Vagina (tissue), 2 donors: ENCODE data around the gene DYDC2. TPM values are rescaled to one million over a fixed set of nuclear protein-coding genes. Genes with fewer than 3 reads are reported as not detected.

Experiments
- DNase-seq, 2 donors: peaks; one replicate each; pipeline ENCODE4 v3.0.0-alpha.2; 2017; ENCODE audit errors: extremely low spot score in 2 of 2
- H3K27ac ChIP-seq: fragments of 200-600 bp; sonication (generic); one replicate; pipeline ENCODE4 v1.5.1; 2019
- H3K27me3 ChIP-seq: fragments of 200-600 bp; sonication (generic); one replicate; pipeline ENCODE4 v1.5.1; 2019
- H3K36me3 ChIP-seq, 2 donors: fragments of 200-600 bp; sonication (generic); one replicate each; pipeline ENCODE4 v1.5.1; 2017 to 2019
- H3K4me1 ChIP-seq: fragments of 200-600 bp; sonication (generic); one replicate; pipeline ENCODE4 v1.5.1; 2019
- H3K4me3 ChIP-seq, 2 donors: fragments of 200-600 bp; sonication (generic); 1 replicate in 1 of 2; 2 replicates in 1 of 2; pipeline ENCODE4 v1.5.1; 2016 to 2019
- H3K9me3 ChIP-seq: fragments of 200-600 bp; sonication (generic); one replicate; pipeline ENCODE4 v1.5.1; 2019
- CTCF ChIP-seq, 3 experiments: fragments of 450-650 bp in 2 of 3; fragments of 200-600 bp in 1 of 3; sonication (generic) in 1 of 3; IDR thresholded peaks; one replicate each; pipeline ENCODE4 v1.5.1; 2017 to 2019; ENCODE audit warnings: antibody characterized with exemption in 3 of 3, mild to moderate bottlenecking in 2 of 3, moderate library complexity in 2 of 3
- POLR2A ChIP-seq, 2 donors: fragments of 450-650 bp; IDR thresholded peaks; one replicate each; pipeline ENCODE4 v1.6.1; 2017; ENCODE audit warnings: antibody characterized with exemption in 2 of 2, mild to moderate bottlenecking in 2 of 2, moderate library complexity in 2 of 2
- POLR2AphosphoS5 ChIP-seq, 2 donors: sonication (generic); formaldehyde crosslinking; IDR thresholded peaks; one replicate each; pipeline ENCODE4 v1.9.0; 2017; ENCODE audit warnings: antibody characterized with exemption in 2 of 2, mild to moderate bottlenecking in 2 of 2, low read depth in 1 of 2; ENCODE audit not compliant: insufficient read depth in 1 of 2
- intact Hi-C: fragments of 100-400 bp; cut with DNase I; formaldehyde crosslinking; loops from one replicate; pipeline ENCODE4 v1.15.1; 2023
- total RNA-seq: library from RNA; depleted of rRNA; stranded (reverse); fragments of >200 nt; gene quantifications from one replicate; pipeline ENCODE4 v1.2.3, GENCODE V29; 2016

Gene DYDC2
- total RNA-seq, 1 donor from 2014 or later: not detected

- Histone ChIP-seq H3K36me3 (no peaks in the 10 kb centered on the region), H3K9me3 (no peaks in the 10 kb centered on the region), H3K27me3 (no peaks in the 10 kb centered on the region), H3K27ac (no peak overlapping the region), H3K4me3 (no peak overlapping the region), H3K4me1 (no peaks in the 10 kb centered on the region)
- intact Hi-C loops: no loop called here
- TF ChIP-seq CTCF (IDR thresholded peaks at IDR 0.05) (no peak), POLR2A (IDR thresholded peaks at IDR 0.05) (no peak), POLR2AphosphoS5 (IDR thresholded peaks at IDR 0.05; ENCODE audit: insufficient read depth in 1 of 2, low read depth in 1 of 2) (no peak)
- no peak for DNase-seq
These were observed 36.8 kb upstream of the DYDC2 start for GRCh38 chr10:80319725-80320290.

- no peak for TF ChIP-seq POLR2A (IDR thresholded peaks at IDR 0.05)
- no peak for TF ChIP-seq POLR2AphosphoS5 (IDR thresholded peaks at IDR 0.05; ENCODE audit: insufficient read depth in 1 of 2, low read depth in 1 of 2)
- TF ChIP-seq CTCF (IDR thresholded peaks at IDR 0.05): no peak
- Histone ChIP-seq H3K4me3 (no peak overlapping the region), H3K36me3 (no peaks in the 10 kb centered on the region), H3K9me3 (no peaks in the 10 kb centered on the region), H3K27ac (no peak overlapping the region), H3K27me3 (no peaks in the 10 kb centered on the region), H3K4me1 (no peaks in the 10 kb centered on the region)
- DNase-seq: no peak
- intact Hi-C loops: no loop called here
These were observed 36.2 kb upstream of the DYDC2 start for GRCh38 chr10:80320377-80320776.

DNA sequence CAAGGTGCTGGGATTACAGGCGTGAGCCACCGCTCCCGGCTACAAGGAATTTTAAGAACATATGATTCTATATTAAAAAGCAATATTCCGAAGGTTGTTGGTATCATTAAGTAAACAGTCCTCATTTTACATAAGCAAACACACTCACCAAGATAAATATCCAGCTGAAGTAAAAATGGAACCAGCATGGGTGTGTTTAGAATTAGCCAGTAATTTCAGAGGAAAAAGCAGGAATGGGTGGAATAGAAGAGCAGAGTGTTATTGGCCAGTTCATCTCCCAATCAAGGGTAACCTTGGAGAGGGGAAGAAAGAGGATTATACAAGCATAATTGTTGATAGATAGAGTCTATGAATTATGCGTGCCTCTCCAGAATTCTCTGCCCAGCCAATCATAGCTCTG, 35.4 kb upstream of the DYDC2 start:
- TF ChIP-seq POLR2AphosphoS5 (IDR thresholded peaks at IDR 0.05; ENCODE audit: insufficient read depth in 1 of 2, low read depth in 1 of 2) (no peak), CTCF (IDR thresholded peaks at IDR 0.05) (no peak), POLR2A (IDR thresholded peaks at IDR 0.05) (no peak)
- intact Hi-C loops: no loop called here
- no peaks in the 10 kb centered on the region for H3K27me3 ChIP-seq

DNA sequence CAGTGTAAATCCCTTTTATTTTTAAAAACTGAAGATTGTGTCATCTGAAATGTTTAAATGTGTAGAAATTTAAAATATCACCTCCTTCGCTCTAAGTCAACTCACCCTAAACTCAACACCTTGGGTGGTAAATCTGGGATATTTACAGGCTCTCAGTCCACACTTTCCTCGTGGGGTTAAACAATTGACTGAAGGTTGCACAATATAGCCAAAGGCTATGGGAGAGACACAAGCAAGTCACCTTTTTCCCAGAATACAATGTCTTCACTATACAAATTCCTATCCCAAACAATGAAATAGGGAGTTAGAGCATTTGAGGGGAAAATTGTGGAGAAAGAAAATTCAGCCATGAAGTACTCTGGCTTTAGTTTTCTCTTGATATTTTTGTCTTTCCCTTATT, 34.4 kb upstream of the DYDC2 start:
- Histone ChIP-seq H3K4me1 (no peaks in the 10 kb centered on the region), H3K27ac (no peak overlapping the region), H3K27me3 (no peaks in the 10 kb centered on the region), H3K4me3 (no peak overlapping the region), H3K9me3 (no peaks in the 10 kb centered on the region), H3K36me3 (no peaks in the 10 kb centered on the region)
- intact Hi-C loops: no loop called here
- DNase-seq: no peak
- TF ChIP-seq POLR2AphosphoS5 (IDR thresholded peaks at IDR 0.05; ENCODE audit: insufficient read depth in 1 of 2, low read depth in 1 of 2) (no peak), CTCF (IDR thresholded peaks at IDR 0.05) (no peak), POLR2A (IDR thresholded peaks at IDR 0.05) (no peak)

More for the DNA sequence above, 35.4 kb upstream of the DYDC2 start:
- Histone ChIP-seq H3K4me3 (no peak overlapping the region), H3K36me3 (no peaks in the 10 kb centered on the region), H3K27ac (no peak overlapping the region), H3K4me1 (no peaks in the 10 kb centered on the region), H3K9me3 (no peaks in the 10 kb centered on the region)
- DNase-seq: no peak

DNA sequence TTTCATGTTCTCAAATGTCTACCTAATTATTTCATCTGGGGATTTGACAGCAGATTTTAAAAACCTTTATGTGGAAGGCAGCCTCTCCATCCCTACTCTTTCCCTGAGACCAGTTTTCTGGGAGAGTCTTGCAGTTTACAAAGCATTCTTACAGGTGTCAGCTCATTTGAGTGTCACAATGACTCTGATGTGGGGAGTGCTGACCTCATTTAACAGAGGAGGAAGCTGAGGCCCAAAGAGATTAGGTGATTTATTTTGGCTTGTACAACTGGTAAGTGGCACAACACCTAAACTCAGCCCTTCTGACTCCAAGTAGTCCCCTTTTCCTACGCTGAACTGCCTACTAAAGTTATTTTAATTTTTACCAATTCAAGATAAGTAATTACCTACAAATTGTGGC, 33.9 kb upstream of the DYDC2 start:
- H3K9me3 ChIP-seq: no peaks in the 10 kb centered on the region
- H3K27ac ChIP-seq: no peak overlapping the region
- no peaks in the 10 kb centered on the region for H3K27me3 ChIP-seq
- DNase-seq: no peak
- no peak overlapping the region for H3K4me3 ChIP-seq
- no peaks in the 10 kb centered on the region for H3K36me3 ChIP-seq
- no peaks in the 10 kb centered on the region for H3K4me1 ChIP-seq
- TF ChIP-seq POLR2AphosphoS5 (IDR thresholded peaks at IDR 0.05; ENCODE audit: insufficient read depth in 1 of 2, low read depth in 1 of 2) (no peak), POLR2A (IDR thresholded peaks at IDR 0.05) (no peak), CTCF (IDR thresholded peaks at IDR 0.05) (no peak)
- intact Hi-C loops: no loop called here
